Activated CD4-positive, alpha-beta T cell treated with anti-CD3 and anti-CD28 coated beads for 36 hours (primary cell): ENCODE results near the gene CCT6A. TPM values are rescaled to one million over a fixed set of nuclear protein-coding genes. Genes with fewer than 3 reads are reported as not detected.
"Not testable (repeated sequence)": the region's sequence is repeated elsewhere in the genome, so short reads cannot be mapped to it uniquely, and the experiment has no call there.

Source experiments
- ATAC-seq: fragments of 200-7000 bp; cut with Tn5 transposase; one replicate; pipeline ENCODE4 v1.10.0; 2021; ENCODE audit warnings: mild to moderate bottlenecking, moderate library complexity
- CTCF ChIA-PET: fragments of 350-600 bp; sonication (Branson Sonifier 250); formaldehyde crosslinking; loops from one replicate; lab custom pipeline; 2021; ENCODE audit warnings: antibody characterized with exemption; lab: Charles Lee
- POLR2A ChIA-PET: fragments of 350-600 bp; sonication (Branson Sonifier 250); formaldehyde crosslinking; loops from one replicate; lab custom pipeline; 2021; ENCODE audit warnings: antibody characterized with exemption, inconsistent platforms; lab: Charles Lee
- DNase-seq: peaks from one replicate; pipeline ENCODE4 v3.0.0-alpha.2; 2020
- H3K27ac Mint-ChIP-seq: one replicate; pipeline ENCODE4 v1.8.0; 2021; ENCODE audit warnings: mixed read lengths
- H3K27me3 Mint-ChIP-seq: one replicate; pipeline ENCODE4 v1.8.0; 2021; ENCODE audit warnings: mixed read lengths
- H3K36me3 Mint-ChIP-seq: one replicate; pipeline ENCODE4 v1.8.0; 2021; ENCODE audit warnings: low read depth, mixed read lengths
- H3K4me1 Mint-ChIP-seq: one replicate; pipeline ENCODE4 v1.8.0; 2021; ENCODE audit warnings: mixed read lengths
- H3K4me3 Mint-ChIP-seq: one replicate; pipeline ENCODE4 v1.8.0; 2021; ENCODE audit warnings: mild to moderate bottlenecking, moderate library complexity, mixed read lengths
- H3K9me3 Mint-ChIP-seq: one replicate; pipeline ENCODE4 v1.8.0; 2021; ENCODE audit warnings: low read depth, mixed read lengths
- intact Hi-C, 2 experiments: fragments of 100-400 bp; cut with DNase I in 1 of 2; cut with micrococcal nuclease in 1 of 2; formaldehyde crosslinking; loops; one replicate each; pipeline versions ENCODE4 v1.14.2 to v1.15.1; 2022 to 2024; cut with DNase I, micrococcal nuclease
- total RNA-seq, 2 experiments: library from RNA; stranded (reverse); gene quantifications; one replicate each; pipeline ENCODE4 v1.2.3, GENCODE V29; 2021

The CCT6A gene
- total RNA-seq, 2 experiments from 2014 or later = 182 to 237 TPM

DNA sequence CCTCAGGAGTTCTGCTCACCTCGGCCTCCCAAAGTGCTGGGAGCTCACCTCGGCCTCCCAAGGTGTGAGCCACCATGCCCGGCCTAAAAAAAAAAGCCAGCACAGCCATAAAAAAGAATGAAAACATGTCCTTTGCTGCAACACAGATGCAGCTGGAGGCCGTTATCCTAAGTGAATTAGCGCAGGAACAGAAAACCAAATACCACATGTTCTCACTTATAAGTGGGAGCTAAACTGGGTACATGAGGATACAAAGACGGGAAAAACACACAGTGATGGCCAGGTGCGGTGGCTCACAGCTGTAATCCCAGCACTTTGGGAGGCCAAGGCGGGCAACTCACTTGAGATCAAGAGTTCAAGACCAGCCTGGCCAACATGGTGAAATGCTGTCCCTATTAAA is 21.2 kb upstream of the CCT6A start:
- Mint-ChIP-seq H3K4me3 (no peak overlapping the region), H3K27me3 (no peaks in the 10 kb centered on the region), H3K36me3 (peaks cover 32% of the 10 kb centered on the region), H3K9me3 (no peaks in the 10 kb centered on the region), H3K4me1 (peaks cover 8% of the 10 kb centered on the region), H3K27ac (no peak overlapping the region)
- intact Hi-C loops = no loop called here
- ChIA-PET CTCF (no interaction called here), POLR2A (no interaction called here)
- DNase-seq (no peak), ATAC-seq (no peak)

DNA sequence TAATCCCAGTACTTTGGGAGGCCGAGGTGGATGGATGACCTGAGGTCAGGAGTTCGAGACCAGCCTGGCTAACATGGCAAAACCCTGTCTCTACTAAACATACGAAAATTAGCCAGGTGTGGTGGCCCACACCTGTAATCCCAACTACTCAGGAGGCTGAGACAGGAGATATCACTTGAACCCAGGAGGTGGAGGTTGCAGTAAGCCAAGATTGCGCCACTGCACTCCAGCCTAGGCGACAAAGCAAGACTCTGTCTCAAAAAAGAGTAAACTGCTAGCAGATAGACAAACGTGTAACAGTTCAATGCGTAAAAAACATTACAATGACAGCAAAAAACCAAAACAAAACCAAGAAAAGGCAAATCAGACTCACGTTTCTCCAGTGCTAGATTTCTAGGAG is 20.0 kb upstream of the CCT6A start:
- ATAC-seq, H3K9me3 Mint-ChIP-seq, H3K4me3 Mint-ChIP-seq, intact Hi-C loops, H3K27me3 Mint-ChIP-seq, H3K4me1 Mint-ChIP-seq, H3K27ac Mint-ChIP-seq, POLR2A ChIA-PET, CTCF ChIA-PET, DNase-seq: not testable (repeated sequence)
- peaks cover 29% of the 10 kb centered on the region for H3K36me3 Mint-ChIP-seq

DNA sequence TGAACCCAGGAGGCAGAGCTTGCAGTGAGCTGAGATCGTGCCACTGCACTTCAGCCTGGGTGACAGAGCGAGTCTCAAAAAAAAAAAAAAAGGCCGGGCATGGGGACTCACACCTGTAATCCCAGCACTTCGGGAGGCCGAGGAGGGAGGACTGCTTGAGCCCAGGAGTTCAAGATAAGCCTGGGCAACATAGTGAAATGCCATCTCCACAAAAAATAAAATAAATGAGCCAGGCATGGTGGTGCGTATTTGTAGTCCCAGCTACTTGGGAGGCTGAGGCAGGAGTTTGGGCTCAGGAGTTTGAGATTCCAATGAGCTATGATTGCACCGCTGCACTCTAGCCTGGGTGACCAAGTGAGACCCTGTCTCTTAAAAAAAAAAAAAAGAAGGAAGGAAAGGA is 19.0 kb upstream of the CCT6A start:
- H3K27ac Mint-ChIP-seq, ATAC-seq, intact Hi-C loops, DNase-seq, POLR2A ChIA-PET, H3K9me3 Mint-ChIP-seq, H3K4me1 Mint-ChIP-seq, CTCF ChIA-PET, H3K27me3 Mint-ChIP-seq: not testable (repeated sequence)
- peaks cover 27% of the 10 kb centered on the region for H3K36me3 Mint-ChIP-seq
- peak overlapping the region; percentile 6 for H3K4me3 Mint-ChIP-seq

DNA sequence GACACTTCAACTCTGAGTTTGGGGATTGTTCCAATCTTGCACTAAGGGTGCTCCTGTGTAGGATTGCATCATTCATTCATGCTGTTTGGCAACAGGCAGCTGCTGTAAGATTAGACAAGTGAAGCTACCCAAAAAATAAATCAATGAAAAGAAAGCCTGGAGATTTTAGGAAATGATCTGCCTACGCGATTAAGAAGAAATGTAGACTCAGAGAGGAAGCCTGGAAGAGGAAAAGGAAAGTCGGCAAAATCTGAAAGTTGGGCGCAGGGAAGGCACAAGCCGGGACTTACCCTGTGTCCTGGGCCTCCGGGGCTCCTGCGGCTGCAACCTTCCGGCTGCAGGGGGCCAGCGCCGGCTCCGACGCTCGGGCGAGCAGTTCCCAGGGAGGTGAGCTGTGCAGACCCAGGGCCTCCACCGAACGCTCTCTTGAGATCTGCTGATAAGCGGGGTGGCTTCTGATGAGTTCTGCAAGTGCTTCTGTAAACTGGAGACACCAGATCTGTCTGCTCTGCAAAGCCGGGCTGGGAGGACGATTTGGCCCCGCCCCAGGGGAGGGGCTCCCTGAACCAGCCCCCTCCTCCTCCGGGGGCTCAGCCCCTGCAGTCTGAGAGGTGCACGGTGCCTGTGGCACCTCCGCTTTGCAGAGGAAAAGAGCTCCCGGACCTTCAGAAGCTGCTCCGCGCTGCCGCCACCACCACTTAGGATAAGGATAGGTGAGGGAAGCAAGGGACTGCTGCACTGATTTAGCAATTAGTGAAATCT is 17.7 kb upstream of the CCT6A start:
- CTCF ChIA-PET = interaction anchor here (1.3 to 1.5 kb wide), 2 partner anchors 17 to 40 kb away, joined by 4 to 9 read pairs; partner anchors contain the start of genes CCT6A and PSPH
- POLR2A ChIA-PET = interaction anchor here (0.6 to 1.8 kb wide), 2 partner anchors 17 to 38 kb away, joined by 6 to 9 read pairs; partner anchors contain the start of genes CCT6A and PSPH
- intact Hi-C loops = loop anchor here (1.0 to 2.0 kb wide), 3 partner anchors 17 to 30 kb away; partner anchors contain the start of genes CCT6A (in 2 of the 2), PSPH (in 2 of the 2) and SUMF2 (in 1 of the 2)
- ATAC-seq = peak; percentile 96
- no peaks in the 10 kb centered on the region for H3K9me3 Mint-ChIP-seq
- peaks cover 22% of the 10 kb centered on the region for H3K36me3 Mint-ChIP-seq
- peak overlapping the region; percentile 84 for H3K27ac Mint-ChIP-seq
- H3K4me1 Mint-ChIP-seq = peaks cover 8% of the 10 kb centered on the region
- H3K4me3 Mint-ChIP-seq = peak overlapping the region; percentile 81
- H3K27me3 Mint-ChIP-seq = no peaks in the 10 kb centered on the region
- DNase-seq = peak; percentile 78

DNA sequence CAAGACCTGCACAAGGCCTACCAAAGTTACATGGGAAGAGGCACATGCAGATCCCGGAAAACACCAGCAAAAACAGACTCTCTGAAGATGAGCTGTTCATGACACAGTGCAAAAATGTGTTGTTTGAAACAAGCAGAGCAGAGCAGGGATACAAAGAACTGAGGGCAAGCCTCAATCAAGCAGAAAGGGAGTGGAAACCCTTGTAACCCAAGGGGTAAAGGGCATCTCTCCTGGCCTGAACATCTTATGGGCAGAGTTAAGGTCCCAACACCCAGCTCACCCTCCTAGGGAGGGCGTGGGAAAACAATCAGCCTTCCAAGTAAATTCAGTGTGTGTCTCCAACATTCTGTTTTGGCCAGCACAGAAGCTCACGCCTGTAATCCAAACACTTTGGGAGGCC is 10.8 kb upstream of the CCT6A start:
- H3K27ac Mint-ChIP-seq = no peak overlapping the region
- CTCF ChIA-PET = no interaction called here
- POLR2A ChIA-PET = no interaction called here
- H3K36me3 Mint-ChIP-seq = peaks cover 19% of the 10 kb centered on the region
- no peaks in the 10 kb centered on the region for H3K4me1 Mint-ChIP-seq
- H3K9me3 Mint-ChIP-seq = no peaks in the 10 kb centered on the region
- no peak for ATAC-seq
- H3K27me3 Mint-ChIP-seq = no peaks in the 10 kb centered on the region
- intact Hi-C loops = no loop called here
- DNase-seq = no peak
- H3K4me3 Mint-ChIP-seq = no peak overlapping the region

DNA sequence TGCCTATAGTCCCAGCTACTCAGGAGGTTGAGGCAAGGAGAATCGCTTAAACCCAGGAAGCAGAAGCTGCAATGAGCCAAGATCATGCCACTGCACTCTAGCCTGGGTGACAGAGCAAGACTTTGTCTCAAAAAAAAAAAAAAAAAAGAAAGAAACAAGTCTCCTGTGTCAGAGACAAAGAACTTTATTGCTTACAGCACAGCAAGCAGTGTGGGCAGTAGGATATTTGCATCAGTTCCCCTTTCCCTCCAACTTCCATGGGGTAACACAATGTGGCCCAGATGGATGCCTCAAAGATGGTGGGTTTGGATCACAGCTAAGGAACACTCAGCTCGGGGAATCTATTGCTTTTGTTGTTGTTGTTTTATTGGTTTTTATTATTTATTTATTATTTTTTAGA is 5.8 kb upstream of the CCT6A start:
- POLR2A ChIA-PET, H3K27ac Mint-ChIP-seq, H3K4me3 Mint-ChIP-seq: not testable (repeated sequence)

DNA sequence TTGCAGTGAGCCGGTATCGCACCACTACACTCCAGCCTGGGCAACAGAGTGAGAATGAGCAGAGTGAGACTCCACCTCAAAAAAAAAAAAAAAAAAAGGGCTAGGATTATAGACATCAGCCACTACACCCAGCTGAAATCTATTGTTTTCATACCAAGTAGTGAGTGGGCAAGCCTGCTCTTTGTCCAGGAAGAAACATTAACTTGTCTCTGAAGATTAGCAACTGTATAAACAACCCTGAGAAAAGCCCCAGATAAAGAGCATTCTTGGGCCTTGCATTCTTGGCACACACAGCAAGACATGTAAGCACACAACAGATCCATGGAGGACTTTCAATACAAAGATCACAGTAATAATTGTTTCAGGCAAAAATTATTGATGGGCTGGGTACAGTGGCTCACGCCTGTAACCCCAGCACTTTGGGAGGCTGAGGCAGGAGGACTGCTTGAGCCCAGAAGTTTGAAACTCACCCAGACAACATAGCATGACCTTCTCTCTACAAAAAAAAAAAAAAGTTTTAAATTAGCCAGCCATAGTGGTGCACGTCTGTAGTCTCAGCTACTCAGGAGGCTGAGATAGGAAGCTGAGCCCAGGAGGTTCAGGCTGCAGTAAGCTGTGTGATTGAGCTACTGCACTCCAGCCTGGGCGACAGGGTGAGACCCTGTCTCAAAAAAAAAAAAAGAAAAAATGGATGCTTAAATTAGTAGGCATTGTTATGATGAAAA is 4.7 kb upstream of the CCT6A start:
- Mint-ChIP-seq H3K27me3 (no peaks in the 10 kb centered on the region), H3K36me3 (peaks cover 20% of the 10 kb centered on the region), H3K4me1 (peaks cover 17% of the 10 kb centered on the region), H3K27ac (no peak overlapping the region), H3K4me3 (no peak overlapping the region), H3K9me3 (no peaks in the 10 kb centered on the region)
- ChIA-PET CTCF (interaction anchor here (0.9 to 1.2 kb wide), 2 partner anchors 12 to 16 kb away, joined by 3 to 4 read pairs; no protein-coding TSS in a partner anchor), POLR2A (interaction anchor here (0.6 kb wide), 1 partner anchor 1149 kb away, joined by 6 read pairs; no protein-coding TSS in a partner anchor)
- intact Hi-C loops = no loop called here
- ATAC-seq (no peak), DNase-seq (no peak)

More for the DNA sequence above, 5.8 kb upstream of the CCT6A start:
- DNase-seq, intact Hi-C loops, ATAC-seq, H3K9me3 Mint-ChIP-seq, H3K27me3 Mint-ChIP-seq: not testable (repeated sequence)
- Mint-ChIP-seq H3K36me3 (peaks cover 22% of the 10 kb centered on the region), H3K4me1 (peaks cover 17% of the 10 kb centered on the region)
- CTCF ChIA-PET = interaction anchor here (0.9 to 1.2 kb wide), 2 partner anchors 13 to 17 kb away, joined by 3 to 4 read pairs; no protein-coding TSS in a partner anchor

DNA sequence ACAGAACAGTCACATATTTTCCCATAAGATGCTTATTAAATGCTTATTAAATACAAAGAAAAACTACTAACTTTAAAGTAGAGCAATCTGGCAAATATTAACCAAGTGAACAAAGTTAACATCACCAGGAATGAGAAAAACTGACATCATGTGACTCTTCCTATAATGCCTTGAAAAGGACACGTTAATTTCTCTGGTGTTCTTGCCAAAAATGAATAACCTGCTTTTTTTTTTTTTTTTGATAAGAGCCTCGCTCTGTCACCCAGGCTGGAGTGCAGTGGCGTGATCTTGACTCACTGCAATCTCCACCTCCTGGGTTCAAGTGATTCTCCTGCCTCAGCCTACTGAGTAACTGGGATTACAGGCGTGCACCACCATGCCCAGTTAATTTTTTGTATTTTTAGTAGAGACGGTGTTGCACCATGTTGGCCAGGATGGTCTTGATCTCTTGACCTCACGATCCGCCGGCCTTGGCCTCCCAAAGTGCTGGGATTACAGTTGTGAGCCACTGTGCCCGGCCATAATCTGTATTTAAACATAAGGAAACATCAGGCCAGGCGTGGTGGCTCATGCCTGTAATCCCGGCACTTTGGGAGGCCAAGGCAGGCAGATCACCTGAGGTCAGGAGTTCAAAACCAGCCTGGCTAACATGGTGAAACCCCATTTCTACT is 4.0 kb upstream of the CCT6A start:
- H3K27me3 Mint-ChIP-seq, CTCF ChIA-PET, ATAC-seq, DNase-seq, H3K4me3 Mint-ChIP-seq, H3K9me3 Mint-ChIP-seq, intact Hi-C loops, H3K27ac Mint-ChIP-seq: not testable (repeated sequence)
- peaks cover 17% of the 10 kb centered on the region for H3K4me1 Mint-ChIP-seq
- POLR2A ChIA-PET = interaction anchor here (0.6 kb wide), 1 partner anchor 1149 kb away, joined by 6 read pairs; no protein-coding TSS in a partner anchor
- peaks cover 18% of the 10 kb centered on the region for H3K36me3 Mint-ChIP-seq

DNA sequence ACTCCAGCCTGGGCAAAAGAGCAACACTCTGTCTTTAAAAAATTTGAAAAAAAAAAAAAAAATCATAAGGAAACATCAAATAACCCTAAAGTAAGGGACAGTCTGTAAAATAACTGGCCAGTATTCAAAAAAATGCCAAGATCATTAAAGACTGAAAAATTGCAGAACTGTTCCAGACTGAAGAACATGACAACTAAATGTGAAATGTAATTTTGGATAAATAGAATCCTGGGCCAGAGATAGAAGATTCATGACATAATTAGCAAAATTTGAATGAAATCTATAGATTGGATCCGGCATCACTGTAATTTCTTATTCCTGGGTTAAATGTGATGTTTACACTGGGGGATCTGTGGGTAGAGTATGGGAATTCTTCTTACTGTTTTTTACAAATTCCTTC is 3.3 kb upstream of the CCT6A start:
- CTCF ChIA-PET = no interaction called here
- ATAC-seq = no peak
- intact Hi-C loops = no loop called here

DNA sequence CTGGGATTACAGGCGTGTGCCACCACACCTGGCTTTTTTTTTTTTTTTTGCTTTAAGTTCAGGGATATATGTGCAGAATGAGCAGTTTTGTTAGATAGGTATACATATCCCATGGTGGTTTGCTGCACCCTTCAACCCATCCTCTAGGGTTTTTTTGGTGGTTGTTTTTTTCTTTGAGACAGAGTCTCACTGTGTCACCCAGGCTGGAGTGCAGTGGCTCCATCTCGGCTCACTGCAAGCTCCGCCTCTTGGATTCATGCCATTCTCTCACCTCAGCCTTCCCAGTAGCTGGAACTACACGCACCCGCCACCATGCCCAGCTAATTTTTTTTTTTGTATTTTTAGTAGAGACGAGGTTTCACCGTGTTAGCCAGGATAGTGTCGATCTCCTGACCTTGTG is 2.8 kb upstream of the CCT6A start:
- ATAC-seq, H3K27ac Mint-ChIP-seq, H3K9me3 Mint-ChIP-seq, intact Hi-C loops, CTCF ChIA-PET, H3K4me3 Mint-ChIP-seq, H3K27me3 Mint-ChIP-seq, DNase-seq, POLR2A ChIA-PET: not testable (repeated sequence)
- H3K36me3 Mint-ChIP-seq = peaks cover 27% of the 10 kb centered on the region
- peaks cover 28% of the 10 kb centered on the region for H3K4me1 Mint-ChIP-seq

More for the DNA sequence above, 3.3 kb upstream of the CCT6A start:
- Mint-ChIP-seq H3K36me3 (peaks cover 23% of the 10 kb centered on the region), H3K9me3 (no peaks in the 10 kb centered on the region), H3K27ac (no peak overlapping the region), H3K4me1 (peaks cover 23% of the 10 kb centered on the region), H3K27me3 (no peaks in the 10 kb centered on the region), H3K4me3 (no peak overlapping the region)
- POLR2A ChIA-PET = no interaction called here
- DNase-seq = no peak

DNA sequence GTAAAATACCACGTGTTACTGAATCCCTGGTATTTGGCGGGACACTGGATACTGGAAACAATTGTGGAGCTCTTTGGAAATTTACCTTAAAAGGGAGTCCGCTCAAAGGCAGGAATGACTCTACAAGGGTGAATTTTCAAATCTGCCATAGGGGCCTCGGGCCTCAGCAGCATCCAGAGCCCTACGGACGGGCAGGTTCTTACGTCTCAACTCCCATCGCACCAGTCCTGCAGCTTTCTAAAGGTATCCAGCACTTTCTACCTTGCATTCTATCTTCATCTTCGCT is 569 bp upstream of the CCT6A start:
- Mint-ChIP-seq H3K27ac (peak overlapping the region; percentile 95), H3K27me3 (no peaks in the 10 kb centered on the region), H3K4me3 (peak overlapping the region; percentile 96), H3K36me3 (peaks cover 42% of the 10 kb centered on the region), H3K4me1 (peaks cover 47% of the 10 kb centered on the region), H3K9me3 (no peaks in the 10 kb centered on the region)
- intact Hi-C loops = loop anchor here (1.0 to 5.0 kb wide), 12 partner anchors 13 to 684 kb away; partner anchors contain the start of genes CHCHD2 (in 2 of the 2), SUMF2 (in 2 of the 2), LANCL2 (in 1 of the 2) and MRPS17 (in 1 of the 2)
- ChIA-PET CTCF (interaction anchor here (0.8 to 1.5 kb wide), 6 partner anchors 10 to 86 kb away, joined by 3 to 9 read pairs (median 3); no protein-coding TSS in a partner anchor), POLR2A (interaction anchor here (0.6 to 1.4 kb wide), 8 partner anchors 14 to 1292 kb away, joined by 3 to 14 read pairs (median 4); partner anchors contain the start of genes SEC61G and SUMF2)
- ATAC-seq (no peak), DNase-seq (no peak)
